Muscle of back (tissue), 11 donors: ENCODE results near the gene TTC7B. TPM values are rescaled to one million over a fixed set of nuclear protein-coding genes. Genes with fewer than 3 reads are reported as not detected.
A peak's percentile ranks its signal among the peaks of the same experiment; 100 is the strongest.

Source experiments
- DNase-seq, 3 donors: peaks; one replicate each; pipeline versions ENCODE4 v3.0.0 to v3.0.0-alpha.2; 2013
- polyA plus RNA-seq, 10 donors: library from polyadenylated mRNA; unstranded; fragments of 120-200 nt; gene quantifications; one replicate each; pipeline ENCODE4 v1.2.1, GENCODE V29; 2013; ENCODE audit not compliant: insufficient read length in 10 of 10

Gene TTC7B
- polyA plus RNA-seq, 10 donors, result 29.4 to 44.0 (median 38.3) TPM

DNA sequence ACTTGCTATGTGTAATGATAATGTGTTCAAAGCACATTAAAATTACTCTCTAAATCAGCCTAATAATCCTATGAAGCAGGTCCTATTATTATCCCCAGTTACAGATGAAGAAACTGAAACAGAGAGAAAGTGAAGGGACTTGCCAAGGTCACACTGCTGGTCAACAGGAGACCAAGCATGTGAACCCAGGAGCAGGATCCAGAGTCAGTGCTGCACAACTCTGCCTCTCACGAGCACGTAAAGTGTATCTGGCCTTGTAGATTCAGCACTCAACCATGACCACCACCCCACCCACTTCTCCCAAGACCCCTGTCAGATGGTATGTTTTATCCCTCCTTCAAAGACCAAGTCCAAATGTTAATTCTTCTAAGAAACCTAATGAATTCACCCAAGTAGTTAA lies 100.7 kb downstream of the TTC7B start:
- no peak for DNase-seq

GRCh38 chr14:90714811-90715210 lies 101.4 kb downstream of the TTC7B start:
- DNase-seq, result no peak

GRCh38 chr14:90704738-90705392 lies 111.4 kb downstream of the TTC7B start:
- DNase-seq, result no peak

DNA sequence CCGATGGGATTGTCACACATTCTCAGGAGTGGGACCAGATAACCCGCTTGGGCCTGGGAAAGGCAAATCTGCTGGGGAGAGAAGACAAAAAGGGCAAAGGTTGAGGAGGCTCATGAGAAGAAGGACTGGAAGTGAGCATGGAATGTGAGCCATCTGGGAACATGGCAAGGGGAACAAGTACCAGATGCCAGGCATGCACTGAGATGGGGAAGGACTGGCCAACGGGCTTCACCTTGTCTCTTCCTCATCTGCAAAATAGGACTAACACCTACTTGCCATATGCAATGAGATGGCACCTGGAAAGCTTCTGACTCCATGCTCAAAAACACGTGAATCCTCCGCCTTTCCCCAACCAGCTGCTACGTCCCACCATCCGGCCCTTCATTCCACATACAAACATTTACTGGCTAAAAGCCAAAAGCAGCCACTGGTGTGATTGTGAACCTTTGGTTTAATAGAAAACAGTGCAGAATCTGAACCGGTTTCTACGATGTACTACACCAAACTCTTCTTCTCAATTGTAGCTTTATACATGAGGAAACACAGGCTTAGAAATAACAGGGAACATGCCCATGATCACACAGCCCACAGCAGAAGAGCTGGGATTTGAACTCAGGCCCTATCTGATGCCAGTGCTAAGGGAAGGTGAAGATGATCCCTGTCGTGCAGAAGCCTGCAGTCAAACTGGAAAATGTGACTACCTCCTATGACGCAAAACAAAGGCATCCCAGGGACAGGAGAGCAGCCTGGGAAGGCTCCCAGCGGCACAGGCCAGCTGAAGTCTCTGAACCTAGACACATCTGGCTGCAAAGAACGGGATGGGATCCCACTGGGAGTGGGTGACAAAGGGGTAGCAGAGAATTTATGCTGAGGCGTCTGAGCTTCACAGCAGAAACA lies 112.1 kb downstream of the TTC7B start:
- DNase-seq, result no peak

- no peak for DNase-seq
Observed at GRCh38 chr14:90700933-90701776, 115.1 kb downstream of the TTC7B start.

GRCh38 chr14:90699016-90699415 lies 117.2 kb downstream of the TTC7B start:
- DNase-seq, result no peak

DNA sequence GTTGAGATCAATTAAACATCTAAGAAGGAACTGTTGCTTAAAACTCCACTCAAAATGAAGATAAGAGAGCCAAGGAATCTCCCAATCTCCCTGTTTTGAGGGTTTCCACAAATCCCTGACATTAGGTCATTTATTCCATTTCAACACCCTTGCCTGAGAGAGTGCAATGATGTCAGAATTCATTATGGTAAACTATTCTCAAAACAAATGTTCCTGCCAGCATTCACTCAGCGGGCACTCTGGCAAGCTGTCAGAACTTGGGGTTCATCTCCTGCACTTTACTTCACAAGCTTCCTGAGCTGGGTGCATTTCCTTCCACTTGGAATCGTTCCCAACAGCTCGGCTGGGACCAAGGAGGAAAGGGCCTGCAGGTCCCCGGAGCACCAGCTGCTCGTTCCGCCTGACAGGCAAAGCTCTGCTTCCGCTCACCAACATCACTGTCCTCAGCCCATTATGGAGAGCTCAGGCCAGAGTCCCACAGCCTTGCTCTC lies 117.8 kb downstream of the TTC7B start:
- peak; percentile 53 to 88 (median 72) for DNase-seq

- DNase-seq, result peak; percentile 81 to 92 (median 89)
Observed at GRCh38 chr14:90697577-90698206, 118.5 kb downstream of the TTC7B start.

- DNase-seq, result peak in 2 of 3 donors; percentile 30 to 58
Observed at GRCh38 chr14:90697132-90697531, 119.1 kb downstream of the TTC7B start.

DNA sequence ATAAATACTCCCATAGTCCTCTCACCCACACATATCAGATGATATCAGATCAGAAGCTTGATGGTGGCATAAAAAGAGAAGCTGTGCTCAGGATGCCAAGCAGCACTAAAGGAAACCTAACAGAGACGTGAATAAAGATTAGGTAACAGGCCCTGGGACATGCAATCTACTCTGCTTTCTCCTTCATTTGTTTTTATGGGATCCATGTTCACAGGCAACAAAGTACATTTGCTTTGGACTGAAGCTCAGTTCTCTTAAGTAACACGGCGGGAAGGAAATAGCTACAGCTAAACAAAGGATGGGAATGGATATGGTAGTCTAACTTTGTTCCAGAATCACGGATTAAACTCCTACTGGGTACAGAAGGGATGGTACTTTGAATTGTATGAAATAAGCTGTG lies 119.5 kb downstream of the TTC7B start:
- peak in 1 of 3 donors; percentile 59 for DNase-seq

GRCh38 chr14:90695997-90696660 lies 120.1 kb downstream of the TTC7B start:
- DNase-seq, result no peak

- DNase-seq, result no peak
Observed at GRCh38 chr14:90693413-90693812, 122.8 kb downstream of the TTC7B start.

GRCh38 chr14:90692826-90693225 lies 123.4 kb downstream of the TTC7B start:
- DNase-seq, result no peak

DNA sequence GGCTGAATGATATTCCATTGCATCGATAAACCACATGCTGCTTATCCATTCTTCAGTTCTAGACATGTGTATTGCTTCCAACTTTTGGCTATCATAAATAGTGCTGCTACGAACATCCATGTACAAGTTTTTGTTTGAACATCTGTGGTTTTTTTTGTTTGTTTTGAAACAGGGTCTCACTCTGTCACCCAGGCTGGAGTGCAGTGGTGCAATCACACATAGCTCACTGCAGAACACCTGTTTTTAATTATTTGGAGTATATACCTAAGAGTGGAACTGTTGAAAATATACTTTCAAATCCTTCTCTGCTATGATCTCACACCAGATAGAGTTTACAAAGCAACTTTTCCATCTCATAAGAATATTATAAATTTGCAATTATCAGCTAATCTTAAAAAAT lies 124.2 kb downstream of the TTC7B start:
- no peak for DNase-seq

DNA sequence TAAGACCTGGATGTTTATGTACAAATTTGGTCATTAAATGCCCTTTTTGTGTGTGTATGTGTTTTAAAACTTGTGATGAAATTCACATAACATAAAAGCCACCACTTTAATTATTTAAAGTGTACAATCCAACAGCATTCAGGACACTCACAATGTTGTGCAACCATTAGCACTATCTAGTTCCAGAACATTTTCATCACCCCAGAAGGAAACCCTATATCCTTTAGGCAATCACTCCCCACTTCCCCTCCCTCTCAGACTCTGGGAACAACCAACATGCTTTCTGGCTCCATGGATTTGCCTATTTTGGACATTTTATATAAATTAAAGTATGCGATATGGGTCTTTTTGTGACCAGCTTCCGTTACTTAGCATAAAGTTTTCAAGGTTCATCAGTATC lies 124.6 kb downstream of the TTC7B start:
- no peak for DNase-seq

- no peak for DNase-seq
Observed at GRCh38 chr14:90687680-90688079, 128.6 kb downstream of the TTC7B start.

GRCh38 chr14:90682615-90683014 lies 133.6 kb downstream of the TTC7B start:
- DNase-seq, result no peak

DNA sequence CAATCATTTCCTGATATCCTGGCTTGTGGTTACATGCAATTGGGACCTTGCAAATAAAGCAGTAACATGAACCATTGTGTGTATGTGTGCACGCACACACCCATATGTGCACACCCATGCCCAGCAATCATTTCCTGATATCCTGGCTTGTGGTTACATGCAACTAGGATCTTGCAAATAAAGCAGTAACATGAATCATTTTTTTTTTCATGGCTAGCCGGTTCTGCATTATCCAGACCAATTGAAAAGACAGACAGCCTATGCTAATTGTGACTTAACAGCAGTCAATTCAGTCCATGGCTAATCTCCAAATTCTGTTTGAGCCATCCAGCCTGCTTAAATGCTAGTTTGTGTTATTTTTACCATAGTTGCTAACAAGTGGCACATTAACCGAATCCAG lies 134.3 kb downstream of the TTC7B start:
- no peak for DNase-seq

GRCh38 chr14:90678846-90679362 lies 137.3 kb downstream of the TTC7B start:
- no peak for DNase-seq

DNA sequence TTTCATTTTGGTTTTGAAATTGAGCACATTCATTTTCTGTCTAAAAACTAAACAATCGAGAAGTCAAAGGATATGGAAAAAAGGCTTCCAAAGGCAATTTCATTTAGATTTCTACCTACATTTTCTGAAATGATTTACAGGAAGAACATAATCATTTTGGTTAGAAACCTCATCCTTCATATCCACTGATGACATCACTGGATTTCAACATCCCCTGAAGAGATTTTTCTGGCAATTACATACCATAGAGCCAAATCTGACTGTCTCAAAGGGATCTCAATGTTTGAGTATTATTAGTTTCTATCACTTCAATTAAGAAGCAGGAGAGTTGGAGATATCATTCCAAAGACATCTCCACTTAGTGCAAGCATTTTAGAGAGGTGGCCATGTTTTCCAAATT lies 137.8 kb downstream of the TTC7B start:
- DNase-seq, result no peak
